LNCAP (cell line): Measurements from ENCODE around the gene DRC7.

Source experiments
- TF ChIP-seq, protein P1 (sequence below): fragments of 450-650 bp; IDR thresholded peaks from 2 replicates; pipeline ENCODE4 v1.5.1; 2017; ENCODE audit warnings: mild to moderate bottlenecking

DRC7 gene

GRCh38 chr16:57676553-57677085 is 18.0 kb upstream of the DRC7 start:
- TF ChIP-seq, protein P1, sequence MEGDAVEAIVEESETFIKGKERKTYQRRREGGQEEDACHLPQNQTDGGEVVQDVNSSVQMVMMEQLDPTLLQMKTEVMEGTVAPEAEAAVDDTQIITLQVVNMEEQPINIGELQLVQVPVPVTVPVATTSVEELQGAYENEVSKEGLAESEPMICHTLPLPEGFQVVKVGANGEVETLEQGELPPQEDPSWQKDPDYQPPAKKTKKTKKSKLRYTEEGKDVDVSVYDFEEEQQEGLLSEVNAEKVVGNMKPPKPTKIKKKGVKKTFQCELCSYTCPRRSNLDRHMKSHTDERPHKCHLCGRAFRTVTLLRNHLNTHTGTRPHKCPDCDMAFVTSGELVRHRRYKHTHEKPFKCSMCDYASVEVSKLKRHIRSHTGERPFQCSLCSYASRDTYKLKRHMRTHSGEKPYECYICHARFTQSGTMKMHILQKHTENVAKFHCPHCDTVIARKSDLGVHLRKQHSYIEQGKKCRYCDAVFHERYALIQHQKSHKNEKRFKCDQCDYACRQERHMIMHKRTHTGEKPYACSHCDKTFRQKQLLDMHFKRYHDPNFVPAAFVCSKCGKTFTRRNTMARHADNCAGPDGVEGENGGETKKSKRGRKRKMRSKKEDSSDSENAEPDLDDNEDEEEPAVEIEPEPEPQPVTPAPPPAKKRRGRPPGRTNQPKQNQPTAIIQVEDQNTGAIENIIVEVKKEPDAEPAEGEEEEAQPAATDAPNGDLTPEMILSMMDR = no peak

DNA sequence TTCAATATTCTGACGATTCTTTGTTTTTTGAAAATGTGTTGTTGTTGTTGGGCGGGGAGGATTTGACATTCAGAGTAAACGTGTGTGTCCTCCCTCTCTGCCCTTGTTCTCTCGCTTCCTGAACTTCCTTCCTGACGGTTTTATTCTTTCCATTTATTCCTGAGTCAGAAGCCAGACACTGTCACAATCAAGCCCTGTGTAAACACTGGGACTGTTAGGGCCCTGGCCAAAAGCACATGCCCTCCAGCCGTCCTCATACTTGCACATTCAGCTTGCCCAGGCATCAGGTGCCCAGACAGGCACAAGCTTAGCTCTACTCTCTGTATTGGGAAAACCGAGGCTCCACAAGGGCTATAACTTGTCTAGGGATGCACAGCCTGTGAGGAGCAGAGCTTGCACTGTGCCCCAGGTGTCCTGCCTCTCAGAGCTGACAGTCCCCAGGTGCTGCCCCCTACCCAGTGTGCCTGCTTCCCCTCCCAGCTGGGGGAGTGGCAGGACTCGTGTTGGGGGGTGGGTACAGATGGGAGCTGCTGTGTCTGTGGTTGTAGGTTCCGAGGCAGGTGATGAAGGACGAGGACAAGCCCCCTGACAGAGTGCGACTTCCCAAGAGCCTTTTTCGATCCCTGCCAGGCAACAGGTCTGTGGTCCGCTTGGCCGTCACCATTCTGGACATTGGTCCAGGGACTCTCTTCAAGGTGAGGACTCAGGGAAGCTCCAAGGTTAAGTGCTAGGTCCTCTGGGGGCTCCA is 16.8 kb upstream of the DRC7 start:
- TF ChIP-seq, protein P1 = no peak

DNA sequence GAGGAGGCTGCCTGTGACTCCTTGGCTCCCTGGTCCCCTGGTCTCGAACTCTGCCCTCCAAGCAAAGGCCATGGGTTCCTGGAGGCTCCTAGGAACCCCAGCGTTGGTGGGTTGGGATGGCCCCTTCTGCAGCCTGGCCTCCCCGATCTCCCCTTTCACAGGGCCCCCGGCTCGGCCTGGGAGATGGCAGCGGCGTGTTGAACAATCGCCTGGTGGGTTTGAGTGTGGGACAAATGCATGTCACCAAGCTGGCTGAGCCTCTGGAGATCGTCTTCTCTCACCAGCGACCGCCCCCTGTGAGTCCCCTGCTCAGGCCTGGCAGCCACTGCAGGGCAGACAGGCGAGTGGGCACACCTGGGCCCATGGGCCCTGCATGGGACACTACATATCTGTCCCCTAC is 15.6 kb upstream of the DRC7 start:
- TF ChIP-seq, protein P1 = no peak

DNA sequence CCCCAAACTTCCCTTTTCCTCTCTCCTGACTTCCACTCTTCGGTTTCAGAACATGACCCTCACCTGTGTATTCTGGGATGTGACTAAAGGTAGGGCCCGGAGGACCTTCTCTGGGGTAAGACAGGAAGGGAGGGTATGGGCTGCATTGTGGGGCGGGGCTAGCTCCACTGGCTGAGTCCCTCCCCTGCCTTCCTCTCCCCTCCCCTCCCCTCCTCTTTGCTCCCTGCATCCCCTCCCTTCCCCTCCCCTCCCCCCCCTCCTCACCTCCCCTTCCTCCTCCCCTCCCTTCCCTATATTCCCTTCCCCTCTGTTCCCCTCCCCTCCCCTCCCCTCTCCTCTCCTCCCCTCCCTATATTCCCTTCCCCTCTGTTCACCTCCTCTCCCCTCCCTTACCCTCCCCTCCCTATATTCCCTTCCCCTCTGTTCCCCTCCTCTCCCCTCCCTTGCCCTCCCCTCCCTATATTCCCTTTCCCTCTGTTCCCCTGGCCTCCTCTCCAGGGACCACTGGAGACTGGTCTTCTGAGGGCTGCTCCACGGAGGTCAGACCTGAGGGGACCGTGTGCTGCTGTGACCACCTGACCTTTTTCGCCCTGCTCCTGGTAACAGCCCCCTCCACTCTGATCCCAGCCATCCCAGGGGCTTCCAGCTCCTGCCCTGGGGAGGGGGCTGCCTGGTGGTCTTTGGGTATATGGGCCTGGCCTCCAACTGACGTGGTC is 14.7 kb upstream of the DRC7 start:
- TF ChIP-seq, protein P1 = no peak

DNA sequence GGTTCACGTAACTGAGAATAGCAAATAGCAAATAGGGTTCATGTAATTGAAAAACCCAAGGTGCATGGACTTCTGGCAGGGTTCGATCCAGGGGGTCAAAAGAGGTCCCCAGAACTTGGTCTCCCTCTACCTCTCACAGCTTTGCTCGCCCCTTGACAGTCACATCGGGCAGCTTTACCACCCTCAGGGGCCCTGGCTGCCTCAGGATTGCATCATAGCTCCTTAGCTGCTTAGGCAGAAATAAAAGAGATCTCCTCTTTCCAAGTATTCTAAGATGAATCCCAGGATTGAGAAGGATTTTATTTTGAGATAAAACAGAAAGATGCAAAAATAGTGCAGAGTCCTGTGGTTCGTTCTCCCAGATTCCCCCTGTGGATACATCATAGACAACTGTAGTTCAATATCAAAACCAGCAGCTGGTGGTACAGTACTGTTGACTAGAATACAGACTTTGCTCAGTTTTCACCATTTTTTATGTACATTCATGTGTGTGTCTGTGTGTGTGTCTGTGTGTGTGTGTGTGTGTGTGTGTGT is 13.7 kb upstream of the DRC7 start:
- TF ChIP-seq, protein P1 = no peak

DNA sequence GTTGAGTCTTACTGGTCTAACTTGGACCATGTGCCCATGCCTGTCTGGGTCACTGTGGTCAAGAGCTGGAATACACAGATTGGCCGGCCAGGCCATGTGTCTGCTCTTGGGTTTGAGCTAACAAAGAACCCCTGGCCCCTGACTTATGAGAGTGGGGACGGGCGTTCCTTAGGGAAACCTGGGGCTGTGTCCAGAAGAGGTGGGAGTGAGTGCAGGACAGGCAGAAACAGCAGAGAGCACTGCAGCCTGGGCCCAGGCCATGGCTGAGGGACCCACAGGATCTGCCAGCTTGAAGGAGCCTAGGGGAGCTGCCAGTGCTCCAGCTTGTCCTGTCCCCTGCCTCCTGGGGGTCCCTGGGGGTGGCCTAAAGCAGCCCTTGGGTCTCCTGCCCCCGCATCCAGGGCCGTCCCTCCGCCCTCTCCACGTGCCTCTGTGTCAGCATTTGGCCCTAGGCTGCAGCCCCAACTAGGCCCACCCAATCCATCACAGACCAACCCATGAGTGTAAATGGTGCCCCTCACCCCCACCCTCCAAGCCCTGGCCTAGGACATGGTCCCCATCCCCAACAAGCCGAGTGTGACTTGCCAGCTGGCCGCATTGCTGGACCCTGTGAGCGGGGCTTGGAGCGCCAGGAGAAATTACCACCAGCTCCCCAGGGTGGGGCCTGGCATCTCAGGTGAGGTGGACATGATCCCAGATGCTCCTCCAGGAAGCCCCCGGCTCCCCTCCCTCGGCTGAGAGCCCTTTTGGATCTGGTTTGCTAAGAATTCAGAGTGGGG is 12.5 kb upstream of the DRC7 start:
- TF ChIP-seq, protein P1 = no peak
